H9 (cell line): ENCODE results near the gene CXCL6. TPM values are rescaled to one million over a fixed set of nuclear protein-coding genes. Genes with fewer than 3 reads are reported as not detected.

ENCODE experiments used
- DNase-seq: peaks from one replicate; pipeline ENCODE4 v3.0.0-alpha.2; 2017
- H2AFZ ChIP-seq: one replicate; pipeline ENCODE4 v1.6.1; 2013; ENCODE audit warnings: mild to moderate bottlenecking, low read length, control low read depth, moderate library complexity
- H2AK5ac ChIP-seq: 2 replicates; pipeline ENCODE4 v1.6.1; 2013; ENCODE audit warnings: low read length, control low read depth, mixed read lengths; ENCODE audit not compliant: insufficient read length
- H2BK120ac ChIP-seq: one replicate; pipeline ENCODE4 v1.6.1; 2013; ENCODE audit warnings: low read depth, mild to moderate bottlenecking, low read length, control low read depth, inconsistent platforms; ENCODE audit not compliant: poor library complexity, severe bottlenecking
- H2BK12ac ChIP-seq: 2 replicates; pipeline ENCODE4 v1.6.1; 2013; ENCODE audit warnings: low read length, control low read depth, mixed read lengths, low read depth; ENCODE audit not compliant: insufficient read length
- H2BK15ac ChIP-seq: 2 replicates; pipeline ENCODE4 v1.6.1; 2013; ENCODE audit warnings: low read depth, low read length, control low read depth
- H2BK20ac ChIP-seq: one replicate; pipeline ENCODE4 v1.6.1; 2013; ENCODE audit warnings: low read depth, mild to moderate bottlenecking, low read length, control low read depth, inconsistent platforms; ENCODE audit not compliant: poor library complexity, severe bottlenecking
- H2BK5ac ChIP-seq: 2 replicates; pipeline ENCODE4 v1.6.1; 2013; ENCODE audit warnings: low read length, control low read depth, mixed read lengths; ENCODE audit not compliant: insufficient read length
- H3K14ac ChIP-seq: 2 replicates; pipeline ENCODE4 v1.6.1; 2013; ENCODE audit warnings: low read length, control low read depth; ENCODE audit not compliant: insufficient read depth
- H3K18ac ChIP-seq: 2 replicates; pipeline ENCODE4 v1.6.1; 2013; ENCODE audit warnings: low read depth, mild to moderate bottlenecking, mixed read lengths, low read length, control low read depth; ENCODE audit not compliant: insufficient read length
- H3K23ac ChIP-seq: 2 replicates; pipeline ENCODE4 v1.6.1; 2013; ENCODE audit warnings: low read length, control low read depth, mixed read lengths, low read depth; ENCODE audit not compliant: insufficient read length
- H3K23me2 ChIP-seq: 2 replicates; pipeline ENCODE4 v1.6.1; 2013; ENCODE audit warnings: low read depth, mild to moderate bottlenecking, mixed read lengths, low read length, control low read depth; ENCODE audit not compliant: insufficient read length, poor library complexity, severe bottlenecking
- H3K27ac ChIP-seq: 2 replicates; pipeline ENCODE4 v1.5.1; 2013; ENCODE audit warnings: low read length, control low read depth, mixed read lengths, low read depth; ENCODE audit not compliant: insufficient read length
- H3K27me3 ChIP-seq: 2 replicates; pipeline ENCODE4 v1.6.1; 2013; ENCODE audit warnings: low read length, control low read depth, inconsistent platforms; ENCODE audit not compliant: insufficient read depth
- H3K4ac ChIP-seq: 2 replicates; pipeline ENCODE4 v1.6.1; 2013; ENCODE audit warnings: low read depth, mild to moderate bottlenecking, control low read depth, inconsistent platforms, low read length, moderate library complexity
- H3K4me1 ChIP-seq: 2 replicates; pipeline ENCODE4 v1.6.1; 2013; ENCODE audit warnings: low read length, control low read depth, inconsistent platforms; ENCODE audit not compliant: insufficient read depth
- H3K4me2 ChIP-seq: 2 replicates; pipeline ENCODE4 v1.6.1; 2013; ENCODE audit warnings: low read length, control low read depth, mixed read lengths; ENCODE audit not compliant: insufficient read length, insufficient read depth
- H3K56ac ChIP-seq: 2 replicates; pipeline ENCODE4 v1.6.1; 2013; ENCODE audit warnings: low read depth, mild to moderate bottlenecking, mixed read lengths, low read length, control low read depth; ENCODE audit not compliant: insufficient read length
- H3K79me1 ChIP-seq: 2 replicates; pipeline ENCODE4 v1.6.1; 2013; ENCODE audit warnings: low read depth, mild to moderate bottlenecking, moderate library complexity, low read length, control low read depth, inconsistent platforms; ENCODE audit not compliant: insufficient read depth, poor library complexity, severe bottlenecking
- H3K79me2 ChIP-seq: 2 replicates; pipeline ENCODE4 v1.6.1; 2013; ENCODE audit warnings: low read length, control low read depth, inconsistent platforms; ENCODE audit not compliant: insufficient read depth
- H3K9ac ChIP-seq: 2 replicates; pipeline ENCODE4 v1.6.1; 2013; ENCODE audit warnings: low read length, control low read depth, mixed read lengths; ENCODE audit not compliant: insufficient read length; ENCODE audit errors: extremely low read depth
- H3K9me3 ChIP-seq: one replicate; pipeline ENCODE4 v1.6.1; 2013; ENCODE audit warnings: low read depth, low read length, inconsistent platforms; ENCODE audit not compliant: control insufficient read depth
- H3T11ph ChIP-seq: one replicate; pipeline ENCODE4 v1.6.1; 2013; ENCODE audit warnings: mild to moderate bottlenecking, low read length, control low read depth, inconsistent platforms
- H4K20me1 ChIP-seq: one replicate; pipeline ENCODE4 v1.6.1; 2013; ENCODE audit not compliant: control insufficient read depth, insufficient read length, insufficient read depth
- H4K5ac ChIP-seq: 2 replicates; pipeline ENCODE4 v1.6.1; 2013; ENCODE audit warnings: low read depth, mild to moderate bottlenecking, mixed read lengths, low read length, control low read depth; ENCODE audit not compliant: insufficient read length
- H4K8ac ChIP-seq: replicated peaks from 2 replicates; pipeline ENCODE4 v1.6.1; 2013; ENCODE audit warnings: low read length, control low read depth, mixed read lengths, low read depth; ENCODE audit not compliant: insufficient read length
- H4K91ac ChIP-seq: 2 replicates; pipeline ENCODE4 v1.6.1; 2013; ENCODE audit warnings: low read depth, mild to moderate bottlenecking, moderate library complexity, mixed read lengths, low read length, control low read depth; ENCODE audit not compliant: insufficient read length
- H3K27ac Mint-ChIP-seq, 3 experiments: 2 replicates in 2 of 3; 3 replicates in 1 of 3; pipeline ENCODE4 v1.8.0; 2020 to 2021; ENCODE audit warnings: mixed read lengths in 3 of 3, mild to moderate bottlenecking in 1 of 3, moderate library complexity in 1 of 3
- H3K27me3 Mint-ChIP-seq: 2 replicates; pipeline ENCODE4 v1.8.0; 2021; ENCODE audit warnings: low read depth, mild to moderate bottlenecking, moderate library complexity, mixed read lengths
- H3K36me3 Mint-ChIP-seq, 3 experiments: 2 replicates in 2 of 3; 3 replicates in 1 of 3; pipeline ENCODE4 v1.8.0; 2020 to 2021; ENCODE audit warnings: low read depth in 3 of 3, mixed read lengths in 3 of 3; ENCODE audit not compliant: insufficient read depth in 1 of 3
- H3K4me1 Mint-ChIP-seq, 2 experiments: 2 replicates each; pipeline ENCODE4 v1.8.0; 2020; ENCODE audit warnings: mixed read lengths in 2 of 2
- H3K4me3 Mint-ChIP-seq, 2 experiments: 2 replicates in 1 of 2; 3 replicates in 1 of 2; pipeline ENCODE4 v1.8.0; 2020 to 2021; ENCODE audit warnings: mild to moderate bottlenecking in 2 of 2, mixed read lengths in 2 of 2, moderate library complexity in 1 of 2
- H3K9me3 Mint-ChIP-seq, 2 experiments: 2 replicates in 1 of 2; 3 replicates in 1 of 2; pipeline ENCODE4 v1.8.0; 2020; ENCODE audit warnings: mild to moderate bottlenecking in 2 of 2, mixed read lengths in 2 of 2, moderate library complexity in 1 of 2
- WGBS: extraction: QIAGEN DNeasy Blood & Tissue Kit; methylation state at CpG from one replicate; pipeline ENCODE4 v1.1.7; 2013; ENCODE audit warnings: missing lambda C conversion rate, low lambda C conversion rate, mixed read lengths; ENCODE audit not compliant: insufficient read length; ENCODE audit errors: extremely low coverage; 5-methylcytosine and 5-hydroxymethylcytosine counted together
- total RNA-seq: library from RNA; stranded (reverse); gene quantifications from 2 replicates; pipeline ENCODE4 v1.2.1, GENCODE V29; 2021
- TF ChIP-seq, protein P1 (sequence below): fragments of 200-600 bp; sonication (generic); conservative IDR thresholded peaks from 3 replicates; pipeline ENCODE4 v1.8.0; 2021; ENCODE audit warnings: antibody characterized with exemption, mild to moderate bottlenecking

Gene CXCL6
- total RNA-seq, 1 experiment from 2014 or later, result 0.85 TPM

DNA sequence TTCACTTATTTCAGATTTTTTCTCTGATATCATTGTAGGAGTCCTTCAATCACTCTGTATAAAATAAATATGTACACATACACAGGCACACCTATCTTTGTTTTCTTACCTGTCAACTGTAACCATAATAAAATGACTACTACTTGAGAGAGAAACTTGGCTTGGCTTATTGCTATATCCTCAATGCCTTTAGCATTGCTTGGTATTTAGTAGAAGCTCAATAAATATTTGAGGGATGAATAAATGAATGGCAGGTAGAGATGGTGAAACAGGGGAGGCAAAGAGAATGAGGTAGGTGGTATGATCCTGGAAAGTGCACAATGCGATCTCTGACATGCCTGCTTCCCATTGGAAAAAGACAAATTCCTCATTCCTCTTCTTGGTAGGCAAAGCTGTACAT, 21.8 kb upstream of the CXCL6 start:
- Histone ChIP-seq H3K23ac (no peak overlapping the region), H4K20me1 (no peaks in the 10 kb centered on the region), H2AFZ (no peak overlapping the region), H3K27me3 (no peaks in the 10 kb centered on the region), H2BK15ac (no peak overlapping the region), H3K9ac (no peak overlapping the region), H3K23me2 (no peaks in the 10 kb centered on the region), H2AK5ac (no peak overlapping the region), H2BK20ac (no peak overlapping the region), H4K8ac (no peak overlapping the region), H3K4ac (no peak overlapping the region), H3K9me3 (no peaks in the 10 kb centered on the region), H3K79me1 (no peaks in the 10 kb centered on the region), H3T11ph (no peak overlapping the region), H4K5ac (no peak overlapping the region), H3K18ac (no peak overlapping the region), H3K4me2 (no peak overlapping the region), H3K27ac (no peak overlapping the region), H3K79me2 (no peaks in the 10 kb centered on the region), H2BK12ac (no peak overlapping the region), H3K56ac (no peak overlapping the region), H3K14ac (no peak overlapping the region), H2BK120ac (no peak overlapping the region), H4K91ac (no peak overlapping the region), H2BK5ac (no peak overlapping the region), H3K4me1 (peaks cover 5% of the 10 kb centered on the region; the same call in 1 of the 2 replicates)
- Mint-ChIP-seq H3K9me3 (no peaks in the 10 kb centered on the region), H3K27ac (no peak overlapping the region), H3K4me3 (no peak overlapping the region), H3K36me3 (no peaks in the 10 kb centered on the region; a peak in 1 of 7 replicates), H3K27me3 (no peaks in the 10 kb centered on the region), H3K4me1 (peaks cover 14 to 15% of the 10 kb centered on the region in 2 experiments)
- DNase-seq, result no peak
- WGBS, result no CpG with 5 or more reads among the region's 1 CpG
- TF ChIP-seq, protein P1, sequence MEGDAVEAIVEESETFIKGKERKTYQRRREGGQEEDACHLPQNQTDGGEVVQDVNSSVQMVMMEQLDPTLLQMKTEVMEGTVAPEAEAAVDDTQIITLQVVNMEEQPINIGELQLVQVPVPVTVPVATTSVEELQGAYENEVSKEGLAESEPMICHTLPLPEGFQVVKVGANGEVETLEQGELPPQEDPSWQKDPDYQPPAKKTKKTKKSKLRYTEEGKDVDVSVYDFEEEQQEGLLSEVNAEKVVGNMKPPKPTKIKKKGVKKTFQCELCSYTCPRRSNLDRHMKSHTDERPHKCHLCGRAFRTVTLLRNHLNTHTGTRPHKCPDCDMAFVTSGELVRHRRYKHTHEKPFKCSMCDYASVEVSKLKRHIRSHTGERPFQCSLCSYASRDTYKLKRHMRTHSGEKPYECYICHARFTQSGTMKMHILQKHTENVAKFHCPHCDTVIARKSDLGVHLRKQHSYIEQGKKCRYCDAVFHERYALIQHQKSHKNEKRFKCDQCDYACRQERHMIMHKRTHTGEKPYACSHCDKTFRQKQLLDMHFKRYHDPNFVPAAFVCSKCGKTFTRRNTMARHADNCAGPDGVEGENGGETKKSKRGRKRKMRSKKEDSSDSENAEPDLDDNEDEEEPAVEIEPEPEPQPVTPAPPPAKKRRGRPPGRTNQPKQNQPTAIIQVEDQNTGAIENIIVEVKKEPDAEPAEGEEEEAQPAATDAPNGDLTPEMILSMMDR, result no peak
